Common myeloid progenitor, CD34-positive (primary cell): Measurements from ENCODE around the gene DHRSX.
"Not testable (repeated sequence)": the region's sequence is repeated elsewhere in the genome, so short reads cannot be mapped to it uniquely, and the experiment has no call there.

Experiments used
- CTCF ChIA-PET: fragments of 350-600 bp; sonication (Branson Sonifier 250); formaldehyde crosslinking; loops from one replicate; lab custom pipeline; 2021; ENCODE audit warnings: antibody characterized with exemption; lab: Charles Lee
- POLR2A ChIA-PET: fragments of 350-600 bp; sonication (Branson Sonifier 250); formaldehyde crosslinking; loops from one replicate; lab custom pipeline; 2021; ENCODE audit warnings: antibody characterized with exemption; lab: Charles Lee
- DNase-seq, 3 donors: peaks; one replicate each; pipeline versions ENCODE4 v3.0.0 to v3.0.0-alpha.2; 2013
- H3K27ac ChIP-seq, 2 experiments: 1 replicate in 1 of 2; 2 replicates in 1 of 2; pipeline ENCODE4 v1.7.0; 2013; ENCODE audit warnings: inconsistent platforms in 2 of 2, low read length in 2 of 2, mild to moderate bottlenecking in 2 of 2, low read depth in 1 of 2, moderate library complexity in 1 of 2; ENCODE audit not compliant: severe bottlenecking in 2 of 2, insufficient read depth in 1 of 2, poor library complexity in 1 of 2
- H3K27me3 ChIP-seq, 5 experiments: replicated peaks in 2 of 5; 1 replicate in 3 of 5; 2 replicates in 2 of 5; pipeline versions ENCODE4 v1.6.1 to v1.7.0; 2013; ENCODE audit warnings: low read length in 4 of 5, mild to moderate bottlenecking in 2 of 5, moderate library complexity in 2 of 5, inconsistent platforms in 1 of 5; ENCODE audit not compliant: insufficient read depth in 5 of 5, control insufficient read depth in 4 of 5
- H3K36me3 ChIP-seq, 4 experiments: 1 replicate in 2 of 4; 2 replicates in 2 of 4; pipeline versions ENCODE4 v1.6.1 to v1.7.0; 2013; ENCODE audit warnings: low read length in 3 of 4, control low read depth in 1 of 4, mild to moderate bottlenecking in 1 of 4; ENCODE audit not compliant: control insufficient read depth in 4 of 4, insufficient read depth in 4 of 4
- H3K4me1 ChIP-seq, 4 experiments: 1 replicate in 3 of 4; 2 replicates in 1 of 4; pipeline versions ENCODE4 v1.6.1 to v1.7.1; 2013; ENCODE audit warnings: low read length in 3 of 4, mild to moderate bottlenecking in 3 of 4, control low read depth in 1 of 4, inconsistent platforms in 1 of 4, moderate library complexity in 1 of 4; ENCODE audit not compliant: control insufficient read depth in 4 of 4, insufficient read depth in 4 of 4; ENCODE audit errors: control extremely low read depth in 1 of 4
- H3K4me3 ChIP-seq, 7 experiments: 1 replicate in 4 of 7; 2 replicates in 3 of 7; pipeline versions ENCODE4 v1.5.1 to v1.7.0; 2013; ENCODE audit warnings: mild to moderate bottlenecking in 7 of 7, low read length in 6 of 7, moderate library complexity in 6 of 7, inconsistent platforms in 2 of 7, low read depth in 2 of 7, control low read depth in 1 of 7; ENCODE audit not compliant: insufficient read depth in 4 of 7, control insufficient read depth in 1 of 7; ENCODE audit errors: extremely low read depth in 1 of 7
- H3K9me3 ChIP-seq, 5 experiments: 1 replicate in 4 of 5; 2 replicates in 1 of 5; pipeline versions ENCODE4 v1.6.1 to v1.7.1; 2013; ENCODE audit warnings: low read length in 4 of 5, mild to moderate bottlenecking in 2 of 5, inconsistent platforms in 1 of 5, low read depth in 1 of 5, moderate library complexity in 1 of 5; ENCODE audit not compliant: control insufficient read depth in 4 of 5, insufficient read depth in 2 of 5; ENCODE audit errors: control extremely low read depth in 1 of 5
- WGBS: methylation state at CpG from one replicate; pipeline ENCODE4 v1.1.5; 2013; ENCODE audit not compliant: insufficient coverage; 5-methylcytosine and 5-hydroxymethylcytosine counted together

The DHRSX gene

DNA sequence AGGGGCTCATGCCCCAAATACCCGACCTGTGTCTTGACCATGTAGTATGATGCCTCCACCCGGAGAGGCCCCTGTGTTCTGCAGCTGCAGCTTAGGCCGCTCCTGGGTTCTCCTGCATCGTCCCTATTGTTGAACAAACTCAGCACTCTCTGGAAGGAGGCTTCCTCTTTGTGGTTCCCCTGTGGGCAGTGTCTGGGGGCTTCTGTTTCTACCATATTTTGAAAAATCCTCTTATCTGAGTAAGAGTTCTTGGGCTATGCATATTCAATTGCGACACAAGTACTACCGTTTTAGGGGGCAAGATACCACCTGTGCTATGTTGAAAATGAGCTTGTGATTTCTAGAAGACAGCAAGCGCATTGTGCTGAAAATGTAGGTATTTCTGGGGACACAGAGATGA, 276.6 kb downstream of the DHRSX start:
- 40% methylated on average over 4 of the region's 7 CpGs for WGBS
- peaks cover 0 to 24% (median 19%) of the 10 kb centered on the region in 4 experiments for H3K4me1 ChIP-seq
- peaks cover 5 to 27% (median 9%) of the 10 kb centered on the region in 4 experiments for H3K36me3 ChIP-seq
- peak in 2 of 3 donors; percentile 68 to 72 for DNase-seq
- peaks cover 4 to 39% (median 23%) of the 10 kb centered on the region in 5 experiments for H3K9me3 ChIP-seq
- H3K4me3 ChIP-seq, result no peak overlapping the region
- CTCF ChIA-PET, result no interaction called here
- no peaks in the 10 kb centered on the region for H3K27me3 ChIP-seq
- no peak overlapping the region for H3K27ac ChIP-seq
- POLR2A ChIA-PET, result no interaction called here

DNA sequence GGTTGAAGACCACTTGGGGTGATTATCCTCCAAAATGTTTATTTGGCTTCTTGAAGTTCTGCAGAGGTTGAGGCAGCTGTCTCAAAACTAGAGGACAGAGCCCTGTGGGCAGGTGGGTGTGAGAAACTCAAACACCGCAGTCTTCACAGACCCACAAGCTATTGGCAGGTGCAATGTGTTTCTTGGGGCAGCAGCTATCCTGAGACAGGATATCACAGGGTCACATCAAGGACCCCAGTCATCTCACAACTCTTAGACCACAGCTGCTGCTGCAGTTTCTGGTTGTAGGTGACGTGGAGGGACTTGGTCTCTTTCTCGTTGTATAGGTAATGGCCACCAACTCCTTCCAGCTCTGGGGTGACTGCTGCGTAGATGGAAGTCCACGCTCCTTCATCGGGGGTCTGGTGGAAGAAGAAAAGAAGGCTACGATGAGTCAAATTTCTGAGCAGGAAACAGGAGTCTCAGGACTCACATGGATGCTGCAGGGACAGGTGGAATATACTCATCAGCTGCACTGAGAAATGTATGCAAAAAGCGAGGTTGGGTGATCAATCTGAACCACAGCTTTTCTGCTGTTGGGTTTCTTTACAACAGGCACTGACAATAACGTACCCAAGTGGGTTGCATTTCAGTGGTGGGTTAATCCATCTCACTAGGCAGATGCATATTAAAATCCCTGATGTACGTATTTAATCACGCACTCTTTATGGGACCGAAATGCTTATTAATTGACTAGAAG, 279.8 kb downstream of the DHRSX start:
- CTCF ChIA-PET, result no interaction called here
- DNase-seq, result no peak
- Histone ChIP-seq H3K4me3 (no peak overlapping the region), H3K9me3 (peaks cover 8 to 56% (median 38%) of the 10 kb centered on the region in 5 experiments), H3K36me3 (peaks cover 7 to 31% (median 9%) of the 10 kb centered on the region in 4 experiments), H3K4me1 (peaks cover 0 to 17% (median 14%) of the 10 kb centered on the region in 4 experiments), H3K27me3 (no peaks in the 10 kb centered on the region), H3K27ac (no peak overlapping the region)
- POLR2A ChIA-PET, result no interaction called here
- WGBS, result 94% methylated on average over 11 of the region's 12 CpGs

DNA sequence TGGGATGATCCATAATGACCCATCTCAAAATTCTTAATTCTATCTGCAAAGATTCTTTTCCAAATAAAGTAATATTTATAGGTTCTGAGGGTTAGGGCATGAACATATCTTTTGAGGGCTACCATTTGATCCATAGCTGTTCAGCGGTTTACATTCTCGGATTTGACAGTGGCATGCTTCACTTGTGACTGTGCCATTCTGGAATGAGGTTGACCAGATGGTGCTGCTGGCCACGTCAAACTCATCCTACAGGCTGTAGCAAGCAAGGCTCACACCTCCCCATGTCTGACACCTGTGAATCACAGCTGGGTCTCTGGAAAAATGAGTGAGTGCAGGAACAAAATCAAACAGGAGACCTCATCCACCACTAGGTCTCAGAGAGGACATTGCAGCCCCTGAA, 280.5 kb downstream of the DHRSX start:
- Histone ChIP-seq H3K4me1 (peaks cover 0 to 17% (median 14%) of the 10 kb centered on the region in 4 experiments), H3K27ac (no peak overlapping the region), H3K36me3 (peaks cover 7 to 31% (median 9%) of the 10 kb centered on the region in 4 experiments), H3K9me3 (peaks cover 8 to 56% (median 38%) of the 10 kb centered on the region in 5 experiments), H3K27me3 (no peaks in the 10 kb centered on the region), H3K4me3 (no peak overlapping the region)
- 100% methylated on average over 3 of the region's 3 CpGs for WGBS
- CTCF ChIA-PET, result no interaction called here
- POLR2A ChIA-PET, result no interaction called here
- DNase-seq, result no peak

DNA sequence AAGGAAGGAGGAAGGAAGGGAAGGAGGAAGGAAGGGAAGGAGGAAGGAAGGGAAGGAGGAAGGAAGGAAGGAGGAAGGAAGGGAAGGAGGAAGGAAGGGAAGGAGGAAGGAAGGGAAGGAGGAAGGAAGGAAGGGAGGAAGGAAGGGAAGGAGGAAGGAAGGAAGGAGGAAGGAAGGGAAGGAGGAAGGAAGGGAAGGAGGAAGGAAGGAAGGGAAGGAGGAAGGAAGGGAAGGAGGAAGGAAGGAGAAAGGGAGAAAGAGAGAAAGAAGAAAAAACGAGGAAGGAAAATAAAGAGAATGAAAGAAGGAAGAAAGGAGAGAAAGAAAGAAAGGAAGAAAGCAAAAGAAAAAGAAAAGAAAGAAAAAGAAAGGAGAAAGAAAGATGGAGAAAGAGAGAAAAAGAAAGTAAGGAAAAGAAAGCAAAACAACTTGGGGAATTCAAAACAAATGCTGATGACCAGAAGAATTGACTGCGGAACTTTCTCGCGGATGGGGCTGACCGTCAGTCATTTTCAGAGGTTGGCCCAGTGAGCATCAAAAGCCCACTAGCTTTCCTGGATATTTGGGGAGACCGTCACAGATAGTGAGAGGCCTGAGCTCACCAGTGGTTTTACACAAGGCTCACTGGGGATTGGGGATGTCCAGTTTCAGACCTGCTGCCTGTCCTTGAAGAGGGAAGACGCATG, 286.5 kb downstream of the DHRSX start:
- H3K27ac ChIP-seq, H3K27me3 ChIP-seq, H3K36me3 ChIP-seq, H3K4me1 ChIP-seq, H3K4me3 ChIP-seq, POLR2A ChIA-PET, DNase-seq, CTCF ChIA-PET: not testable (repeated sequence)
- H3K9me3 ChIP-seq, result peaks cover 4 to 34% (median 28%) of the 10 kb centered on the region in 5 experiments
- WGBS, result 98% methylated on average over 7 of the region's 7 CpGs

DNA sequence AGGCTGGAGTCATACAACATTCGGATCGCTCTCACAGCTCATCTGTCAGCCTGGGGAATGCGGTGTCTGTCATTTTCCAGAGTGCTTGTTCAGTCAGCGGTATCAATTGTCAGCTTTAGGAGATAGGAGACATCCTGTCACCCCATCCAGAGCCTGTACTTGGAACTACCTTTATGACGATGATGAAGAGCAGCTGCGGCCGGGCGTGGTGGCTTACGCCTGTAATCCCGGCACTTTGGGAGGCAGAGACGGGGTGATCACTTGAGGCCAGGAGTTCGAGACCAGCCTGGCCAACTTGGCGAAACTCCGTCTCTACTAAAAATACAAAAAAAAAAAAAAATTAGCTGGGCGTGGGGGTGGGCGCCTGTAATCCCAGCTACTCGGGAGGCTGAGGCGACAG, 289.1 kb downstream of the DHRSX start:
- H3K4me3 ChIP-seq, H3K27me3 ChIP-seq, CTCF ChIA-PET, POLR2A ChIA-PET, H3K27ac ChIP-seq, H3K4me1 ChIP-seq, H3K36me3 ChIP-seq, DNase-seq: not testable (repeated sequence)
- WGBS, result 100% methylated on average over 11 of the region's 18 CpGs
- H3K9me3 ChIP-seq, result peaks cover 0 to 18% (median 13%) of the 10 kb centered on the region in 5 experiments

DNA sequence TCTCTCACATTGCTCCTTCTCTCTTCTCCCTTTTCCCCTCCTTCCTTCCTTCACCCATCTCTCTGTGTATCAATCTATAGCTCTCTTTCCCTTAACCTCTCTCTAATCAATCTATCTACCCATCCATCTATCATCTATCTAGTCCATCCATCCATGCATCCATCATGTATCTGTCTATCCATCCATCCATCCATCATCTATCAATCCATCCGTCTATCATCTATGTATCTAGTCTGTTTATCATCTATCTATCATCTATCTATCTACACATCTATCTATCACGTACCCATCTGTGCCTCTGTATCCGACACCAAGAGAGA, 307.5 kb downstream of the DHRSX start:
- 78% methylated on average over 1 of the region's 3 CpGs for WGBS
- no peaks in the 10 kb centered on the region for H3K4me1 ChIP-seq
- CTCF ChIA-PET, result no interaction called here
- POLR2A ChIA-PET, result no interaction called here
- no peak overlapping the region for H3K4me3 ChIP-seq
- no peak for DNase-seq
- H3K9me3 ChIP-seq, result peaks cover 0 to 4% (median 2%) of the 10 kb centered on the region in 5 experiments
- H3K27ac ChIP-seq, result no peak overlapping the region
- peaks cover 0 to 1% (median 0%) of the 10 kb centered on the region in 5 experiments for H3K27me3 ChIP-seq
- H3K36me3 ChIP-seq, result no peaks in the 10 kb centered on the region

DNA sequence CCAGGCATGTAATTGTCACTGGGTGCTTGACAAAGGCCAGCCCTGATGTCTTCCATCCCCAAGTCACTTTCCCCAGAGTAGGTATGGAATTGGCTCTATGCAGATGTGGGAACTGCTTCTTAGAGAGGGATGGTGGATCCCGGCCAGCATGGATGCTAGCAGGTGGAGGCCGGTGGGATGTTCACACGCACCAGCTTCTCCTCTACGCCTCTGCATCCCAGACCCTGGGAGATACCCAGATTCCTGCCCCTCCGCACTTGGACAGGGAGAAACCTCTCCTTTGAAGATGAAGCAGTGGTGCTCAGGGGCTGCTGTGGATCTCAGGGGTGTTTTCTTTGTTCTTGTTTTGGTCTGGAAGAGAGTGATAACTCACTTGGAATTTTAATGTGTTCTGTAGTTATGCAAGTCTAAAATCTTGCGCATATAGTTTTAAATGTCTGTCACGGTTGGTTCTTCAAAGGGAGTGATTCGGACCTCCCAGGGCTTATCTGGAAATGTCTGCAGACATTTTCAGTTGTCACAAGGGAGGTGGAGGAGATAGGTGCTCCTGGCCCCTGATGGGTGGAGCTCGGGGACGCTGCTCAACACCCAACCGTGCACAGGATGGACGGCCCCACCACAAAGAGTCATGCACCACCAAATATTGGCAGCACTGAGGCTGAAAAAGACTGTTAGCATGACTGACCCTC, 308.0 kb downstream of the DHRSX start:
- ChIA-PET POLR2A (no interaction called here), CTCF (no interaction called here)
- WGBS, result 77% methylated on average over 12 of the region's 12 CpGs
- Histone ChIP-seq H3K4me1 (no peaks in the 10 kb centered on the region), H3K27me3 (peaks cover 0 to 5% (median 0%) of the 10 kb centered on the region in 5 experiments), H3K4me3 (no peak overlapping the region), H3K27ac (no peak overlapping the region), H3K9me3 (peaks cover 0 to 7% (median 2%) of the 10 kb centered on the region in 5 experiments), H3K36me3 (no peaks in the 10 kb centered on the region)
- DNase-seq, result no peak
